Measurements from ENCODE around the gene KNTC1.
"Not testable (repeated sequence)": the region's sequence is repeated elsewhere in the genome, so short reads cannot be mapped to it uniquely, and the experiment has no call there.

Gene KNTC1

DNA sequence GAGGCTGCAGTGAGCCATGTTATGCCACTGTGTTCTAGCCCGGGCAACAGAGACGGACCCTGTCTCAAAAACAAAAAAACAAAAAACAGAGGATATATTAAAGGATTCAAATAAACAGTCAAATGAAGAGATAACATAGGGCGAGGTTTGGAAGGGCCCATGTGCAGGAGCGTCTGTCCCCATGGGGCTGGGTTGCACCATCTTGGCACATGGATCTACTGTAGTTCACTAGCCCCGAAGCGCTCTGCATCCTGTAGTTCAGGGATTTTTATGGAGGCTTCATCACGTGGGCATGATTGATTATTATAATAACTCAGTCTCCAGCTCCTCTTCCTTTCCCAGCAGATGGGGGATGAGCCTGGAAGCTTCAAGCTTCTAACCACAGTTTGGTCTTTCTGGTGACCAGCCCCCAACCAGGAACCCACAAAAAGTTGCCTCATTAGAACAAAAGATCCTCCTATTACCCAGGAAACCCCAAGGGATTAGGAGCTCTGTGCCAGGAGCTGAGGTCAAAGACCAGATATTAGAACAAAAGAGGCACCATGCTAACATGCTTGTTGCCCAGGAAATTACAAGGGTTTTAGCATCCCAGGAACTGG lies 116.3 kb downstream of the KNTC1 start:
- no peak for DNase-seq

DNA sequence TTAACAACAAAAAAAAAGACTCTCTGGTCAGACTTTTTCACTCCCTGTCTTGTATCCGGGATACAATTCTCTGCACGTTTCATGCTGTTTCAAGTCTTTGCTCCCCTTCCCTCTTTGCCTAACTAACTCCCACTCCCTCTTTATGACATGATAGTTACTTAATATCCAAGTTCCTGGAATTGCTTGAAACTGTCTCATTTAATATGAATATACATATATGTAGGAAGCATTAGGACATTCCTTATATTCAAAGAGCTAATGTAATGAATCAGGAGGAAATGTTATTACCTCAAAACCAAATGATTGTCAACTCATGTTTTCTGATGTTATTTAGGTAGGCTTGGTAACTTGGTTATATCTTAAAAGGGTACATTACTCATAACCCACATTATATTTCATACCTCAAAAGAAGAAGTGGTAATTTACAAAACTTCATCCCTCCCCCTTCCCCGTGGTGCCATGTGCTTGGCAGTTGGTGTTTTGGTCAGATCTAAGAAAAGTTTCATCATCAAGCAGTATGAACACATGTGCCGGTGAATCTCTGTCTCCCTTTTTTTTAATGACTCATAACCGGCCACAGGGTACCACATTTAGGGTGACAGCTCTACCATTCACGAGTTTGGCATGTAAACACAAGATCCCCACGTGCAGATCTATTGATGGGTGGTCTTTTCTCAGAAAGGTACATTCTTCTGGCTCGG lies 119.6 kb downstream of the KNTC1 start:
- no peak for DNase-seq

DNA sequence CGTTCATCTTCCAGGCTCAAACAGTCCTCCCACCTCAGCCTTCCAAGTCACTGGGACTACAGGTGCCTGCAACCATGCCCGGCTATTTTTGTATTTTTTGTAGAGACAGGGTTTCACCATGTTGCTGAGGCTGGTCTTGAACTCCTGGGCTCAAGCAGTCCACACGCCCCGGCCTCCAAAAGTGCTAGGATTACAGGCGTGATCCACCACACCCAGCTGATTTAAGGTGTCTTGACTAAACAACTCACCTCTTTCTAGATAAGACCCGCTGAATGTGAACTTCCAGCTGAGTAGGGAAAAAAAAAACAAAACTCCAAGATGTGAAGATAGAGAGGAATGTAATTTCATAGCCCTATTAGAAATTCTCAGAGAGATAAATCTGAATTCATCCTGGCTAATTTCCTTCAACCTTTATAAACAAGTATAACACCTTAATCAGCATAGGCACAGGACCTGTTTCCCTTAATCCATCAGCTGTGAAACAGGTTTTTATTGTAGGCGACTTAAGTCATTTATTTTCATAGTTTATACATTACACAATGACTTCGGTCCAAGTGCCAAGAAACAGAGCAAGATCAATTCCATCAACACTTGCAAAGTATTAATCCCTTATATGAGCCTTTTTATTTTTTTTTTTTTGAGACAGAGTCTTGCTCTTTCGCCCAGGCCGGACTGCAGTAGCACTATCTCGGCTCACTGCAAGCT lies 124.6 kb downstream of the KNTC1 start:
- DNase-seq: no peak

DNA sequence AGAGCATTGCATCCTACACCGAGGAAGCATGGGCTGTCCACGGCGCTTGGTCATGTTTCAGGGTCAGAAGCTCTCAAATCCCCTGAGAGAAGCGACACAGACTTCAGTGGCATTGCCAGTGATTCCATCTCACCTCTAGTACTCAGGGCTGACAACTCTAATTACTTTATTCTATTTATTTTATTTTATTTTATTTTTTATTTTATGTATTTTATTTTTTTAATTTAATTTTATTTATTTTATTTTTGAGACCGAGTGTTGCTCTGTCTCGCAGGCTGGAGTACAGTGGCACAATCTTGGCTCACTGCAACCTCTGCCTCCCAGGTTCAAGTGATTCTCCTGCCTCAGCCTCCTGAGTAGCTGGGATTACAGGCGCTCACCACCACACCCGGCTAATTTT lies 126.2 kb downstream of the KNTC1 start:
- DNase-seq: not testable (repeated sequence)

DNA sequence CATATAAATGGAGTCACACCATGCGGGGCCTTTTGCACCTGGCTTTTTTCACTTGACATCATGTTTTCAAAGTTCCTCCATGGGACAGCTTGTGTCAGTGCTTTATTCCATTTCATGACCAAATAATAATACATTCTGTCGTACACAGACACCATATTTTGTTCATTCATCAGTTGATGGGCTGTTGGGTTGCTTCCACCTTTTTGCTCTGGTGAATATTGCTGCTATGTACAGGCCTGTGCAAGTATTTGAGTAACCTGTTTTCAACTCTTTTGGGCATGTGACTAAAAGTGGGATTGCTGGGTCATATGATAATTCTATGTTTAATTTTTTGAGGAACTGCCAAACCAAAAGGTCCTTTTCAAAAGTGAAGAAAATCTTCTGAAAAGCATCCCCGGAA lies 129.2 kb downstream of the KNTC1 start:
- no peak for DNase-seq

DNA sequence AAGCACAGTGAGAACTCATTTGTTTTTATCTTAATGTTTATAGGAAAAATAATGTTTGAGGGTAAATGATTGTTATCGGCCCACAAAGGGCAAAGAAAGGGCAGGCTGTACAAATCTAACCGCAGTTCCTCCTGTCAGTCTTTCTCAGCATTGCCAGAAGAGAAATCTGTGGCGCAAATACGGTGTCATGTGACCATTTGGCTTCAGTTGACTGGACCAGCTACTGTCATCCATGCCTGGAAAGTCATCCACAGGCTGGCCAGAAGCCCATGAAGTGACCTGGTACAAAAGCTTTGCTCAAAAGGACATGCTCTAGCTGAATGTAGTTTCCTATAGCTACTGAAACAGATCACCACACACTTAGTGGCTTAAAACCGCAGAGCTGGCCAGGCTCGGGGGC lies 132.5 kb downstream of the KNTC1 start:
- DNase-seq: no peak

DNA sequence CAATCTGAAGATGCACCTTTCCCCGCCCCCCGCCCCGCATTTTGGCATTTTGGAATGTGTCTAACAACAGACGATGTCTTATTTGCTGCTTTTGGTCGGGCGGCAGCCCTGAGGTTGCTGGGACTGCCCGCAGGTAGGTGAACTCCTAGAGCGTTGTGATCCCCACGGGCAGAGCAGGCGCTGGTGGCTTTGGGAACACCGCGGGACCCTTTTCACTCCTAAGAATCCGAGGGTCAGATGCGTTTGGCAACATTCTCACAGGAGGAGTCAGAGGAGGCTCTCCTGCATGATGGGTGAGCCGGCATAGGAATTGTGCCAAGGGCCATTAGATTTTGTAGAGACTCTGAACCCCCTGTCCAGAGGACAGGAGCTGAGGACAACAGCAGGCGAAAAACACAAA lies 134.2 kb downstream of the KNTC1 start:
- DNase-seq: no peak

DNA sequence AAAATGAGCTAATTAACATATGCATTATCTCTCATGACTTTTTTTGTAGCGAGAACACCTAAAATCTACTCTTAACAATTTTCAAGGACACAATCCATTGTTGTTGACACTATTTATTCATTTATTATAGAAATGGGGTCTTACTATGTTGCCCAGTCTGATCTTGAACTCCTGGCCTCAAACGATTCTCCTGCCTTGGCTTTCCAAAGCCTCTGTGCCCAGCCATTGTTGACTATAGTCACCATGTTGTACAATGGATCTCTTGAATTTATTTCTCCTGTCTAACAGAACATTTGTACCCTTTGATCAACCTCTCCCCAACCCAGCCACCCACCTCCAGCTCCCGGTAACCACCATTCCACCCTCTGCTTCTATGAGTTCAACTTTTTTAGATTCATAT lies 134.9 kb downstream of the KNTC1 start:
- DNase-seq: no peak

DNA sequence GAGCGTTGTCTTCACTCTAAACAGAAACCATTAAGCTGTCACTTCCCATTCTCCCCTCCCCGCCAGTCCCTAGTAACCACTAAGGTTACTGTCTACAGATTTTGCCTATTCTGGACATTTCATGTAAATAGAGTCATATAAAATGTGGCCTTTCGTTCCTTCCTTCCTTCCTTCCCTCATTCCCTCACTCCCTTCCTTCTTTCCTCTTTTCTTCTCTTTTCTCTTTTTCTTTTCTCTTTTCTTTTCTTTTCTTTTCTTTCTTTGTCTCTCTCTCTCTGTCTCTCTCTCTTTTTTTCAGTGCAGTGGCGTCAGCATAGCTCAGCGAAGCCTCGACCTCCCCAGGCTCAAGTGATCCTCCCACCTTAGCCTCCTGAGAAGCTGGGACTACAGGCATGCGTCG lies 138.3 kb downstream of the KNTC1 start:
- DNase-seq: no peak

DNA sequence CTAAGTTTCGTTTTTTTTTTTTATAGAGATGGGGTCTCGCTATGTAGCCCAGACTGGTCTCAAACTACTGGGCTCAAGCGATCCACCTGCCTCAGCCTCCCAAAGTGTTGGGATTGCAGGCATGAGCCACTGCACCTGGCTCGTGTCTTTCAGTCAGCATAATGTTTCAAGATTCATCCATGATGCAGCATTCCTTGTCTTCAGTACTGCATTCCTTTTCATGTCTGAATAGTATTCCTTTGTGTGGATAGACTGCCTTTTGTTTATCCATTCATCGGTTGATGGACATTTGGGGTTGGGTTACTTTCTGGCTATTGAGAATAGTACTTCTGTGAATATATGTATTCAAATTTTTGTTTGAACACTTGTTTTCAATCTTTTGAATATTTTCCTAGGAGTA lies 138.7 kb downstream of the KNTC1 start:
- no peak for DNase-seq

DNA sequence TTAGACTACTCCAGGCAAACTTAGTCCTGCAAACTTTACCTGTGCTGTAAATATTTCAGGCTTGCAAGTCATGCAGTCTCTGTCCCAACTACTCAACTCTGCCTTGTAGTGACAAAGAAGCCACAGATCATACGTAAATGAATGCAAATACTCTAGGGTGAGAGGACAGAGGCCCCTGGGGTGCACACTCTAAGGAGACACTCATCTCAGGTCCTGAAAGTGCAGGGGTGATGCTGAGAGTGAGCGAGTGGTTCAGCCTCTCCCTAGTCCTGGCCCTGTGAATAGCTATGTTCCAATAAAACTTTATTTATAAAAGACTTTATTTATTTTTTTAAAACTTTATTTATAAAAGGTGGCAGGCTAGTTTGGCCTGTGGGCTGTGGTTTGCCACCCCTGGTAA lies 141.2 kb downstream of the KNTC1 start:
- no peak for DNase-seq

DNA sequence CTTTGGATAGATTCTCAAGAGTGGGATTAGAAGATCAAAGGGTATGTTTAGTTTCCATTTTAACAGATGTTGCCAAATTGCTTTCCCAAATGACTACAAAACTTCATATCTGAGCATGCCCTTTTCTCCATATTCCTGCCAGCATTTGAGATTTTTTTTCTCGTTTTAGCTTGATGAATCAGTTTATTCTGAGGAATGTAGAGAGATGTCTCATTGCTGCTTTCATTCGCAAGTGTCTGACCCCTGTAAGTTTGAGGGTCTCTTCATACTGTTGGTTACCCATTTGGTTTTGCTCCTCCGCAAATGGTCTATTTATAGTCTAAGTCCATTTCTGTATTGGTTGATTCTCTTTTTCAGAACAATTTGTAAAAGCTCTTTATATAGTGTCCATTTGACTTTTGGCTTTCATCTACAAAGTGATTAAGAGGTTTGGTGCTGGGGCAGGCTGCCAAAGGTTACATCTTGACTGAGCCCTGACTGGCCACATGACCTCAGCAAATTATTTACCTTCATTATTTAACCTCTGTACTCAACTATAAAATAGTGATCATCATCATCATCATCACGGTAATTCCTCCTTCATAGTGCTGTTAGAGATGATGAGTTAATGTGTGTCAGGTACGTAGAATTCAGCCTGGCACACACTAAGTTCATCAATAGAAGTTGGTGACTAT lies 142.5 kb downstream of the KNTC1 start:
- DNase-seq: no peak

DNA sequence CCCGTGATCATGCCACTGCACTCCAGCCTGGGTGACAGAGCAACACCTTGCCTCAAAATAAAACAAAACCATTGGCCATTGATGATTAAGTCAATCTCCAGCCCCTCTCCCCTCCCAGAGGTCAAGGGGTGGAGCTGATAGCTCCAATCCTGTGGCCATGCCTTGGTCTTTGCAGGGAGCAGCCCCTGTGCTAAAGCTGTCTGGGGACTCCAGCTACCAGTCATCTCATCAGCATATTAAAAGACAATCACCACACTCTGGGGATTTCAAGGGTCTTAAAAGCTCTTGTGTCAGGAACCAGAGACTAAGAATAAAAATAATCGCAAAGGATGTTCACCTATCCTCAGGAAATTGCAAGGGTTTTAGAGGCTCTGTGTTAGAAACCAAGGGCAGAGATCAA lies 145.5 kb downstream of the KNTC1 start:
- no peak for DNase-seq

Data from amygdala (tissue), 56 donors.